IMR-90 (cell line): ENCODE data around the gene FBXW7. TPM values are rescaled to one million over a fixed set of nuclear protein-coding genes. Genes with fewer than 3 reads are reported as not detected.

ENCODE experiments used
- ATAC-seq: fragments of 200-7000 bp; cut with Tn5 transposase; 2 replicates; pipeline ENCODE4 v1.9.1; 2020; ENCODE audit warnings: low read depth, mild to moderate bottlenecking, moderate library complexity
- BruUV-seq: library from RNA; stranded (reverse); fragments of 400-500 nt; replicated peaks from 2 replicates; lab custom pipeline; 2021; lab: Mats Ljungman, UMichigan
- CTCF ChIA-PET: fragments of 300-600 bp; formaldehyde crosslinking; extraction: SDS; loops from one replicate; lab custom pipeline; 2021; ENCODE audit warnings: antibody characterized with exemption; lab: Yijun Ruan, JAX
- POLR2A ChIA-PET: fragments of 300-600 bp; sonication (Branson Sonifier 250); formaldehyde crosslinking; loops from one replicate; lab custom pipeline; 2022; ENCODE audit warnings: antibody characterized with exemption; ENCODE audit not compliant: unreplicated experiment; lab: Charles Lee
- DNase-seq: peaks from one replicate; pipeline ENCODE4 v3.0.0; 2013
- H2AFZ ChIP-seq: replicated peaks from 2 replicates; pipeline ENCODE3; 2013; ENCODE audit warnings: low read length, mild to moderate bottlenecking; ENCODE audit not compliant: poor library complexity
- H2AK5ac ChIP-seq: 2 replicates; pipeline ENCODE4 v1.6.1; 2013; ENCODE audit warnings: low read depth, low read length, inconsistent platforms
- H2AK9ac ChIP-seq: replicated peaks from 2 replicates; pipeline ENCODE3; 2013; ENCODE audit warnings: mild to moderate bottlenecking, low read depth, low read length, moderate library complexity; ENCODE audit not compliant: poor library complexity
- H2BK120ac ChIP-seq: 2 replicates; pipeline ENCODE4 v1.6.1; 2013; ENCODE audit warnings: low read depth, low read length, inconsistent platforms
- H2BK15ac ChIP-seq: 3 replicates; pipeline ENCODE4 v1.6.1; 2013; ENCODE audit warnings: low read depth, low read length, inconsistent platforms
- H2BK20ac ChIP-seq: 2 replicates; pipeline ENCODE4 v1.6.1; 2013; ENCODE audit warnings: low read depth, mild to moderate bottlenecking, inconsistent platforms, low read length, moderate library complexity
- H2BK5ac ChIP-seq: 2 replicates; pipeline ENCODE4 v1.6.1; 2013; ENCODE audit warnings: mild to moderate bottlenecking, low read depth, low read length, inconsistent platforms; ENCODE audit not compliant: poor library complexity, severe bottlenecking
- H3K14ac ChIP-seq: replicated peaks from 2 replicates; pipeline ENCODE4 v1.6.1; 2013; ENCODE audit warnings: low read depth, low read length, inconsistent platforms
- H3K18ac ChIP-seq: 2 replicates; pipeline ENCODE4 v1.6.1; 2013; ENCODE audit warnings: low read depth, low read length, control low read depth
- H3K23ac ChIP-seq: 2 replicates; pipeline ENCODE4 v1.6.1; 2013; ENCODE audit warnings: low read depth, low read length, inconsistent platforms
- H3K27ac ChIP-seq: 2 replicates; pipeline ENCODE4 v1.5.1; 2013; ENCODE audit warnings: mild to moderate bottlenecking, control low read depth, low read length; ENCODE audit not compliant: insufficient read depth
- H3K27me3 ChIP-seq: 2 replicates; pipeline ENCODE4 v1.6.1; 2013; ENCODE audit warnings: low read length; ENCODE audit not compliant: control insufficient read depth, insufficient read depth
- H3K36me3 ChIP-seq: 2 replicates; pipeline ENCODE4 v1.6.1; 2013; ENCODE audit warnings: low read length, mixed read lengths; ENCODE audit not compliant: control insufficient read depth, insufficient read depth
- H3K4ac ChIP-seq: 2 replicates; pipeline ENCODE4 v1.6.1; 2013; ENCODE audit warnings: low read depth, low read length, inconsistent platforms
- H3K4me1 ChIP-seq: 2 replicates; pipeline ENCODE4 v1.6.1; 2013; ENCODE audit warnings: low read length, mixed read lengths; ENCODE audit not compliant: control insufficient read depth, insufficient read depth
- H3K4me2 ChIP-seq: 2 replicates; pipeline ENCODE4 v1.6.1; 2013; ENCODE audit warnings: low read depth, mild to moderate bottlenecking, control low read depth, low read length, moderate library complexity
- H3K4me3 ChIP-seq: 2 replicates; pipeline ENCODE4 v1.5.1; 2013; ENCODE audit warnings: low read depth, mild to moderate bottlenecking, control low read depth, low read length, moderate library complexity; ENCODE audit not compliant: insufficient read depth
- H3K56ac ChIP-seq: 2 replicates; pipeline ENCODE4 v1.6.1; 2013; ENCODE audit warnings: low read length, inconsistent platforms; ENCODE audit not compliant: insufficient read depth; ENCODE audit errors: extremely low read depth
- H3K79me1 ChIP-seq, 2 experiments: 2 replicates each; pipeline ENCODE4 v1.6.1; 2013; ENCODE audit warnings: low read length in 2 of 2, inconsistent platforms in 1 of 2, low read depth in 1 of 2
- H3K9ac ChIP-seq: 2 replicates; pipeline ENCODE4 v1.6.1; 2013; ENCODE audit warnings: low read depth, low read length, control low read depth
- H3K9me1 ChIP-seq: 2 replicates; pipeline ENCODE4 v1.6.1; 2013; ENCODE audit warnings: low read length, inconsistent platforms; ENCODE audit not compliant: insufficient read depth
- H3K9me3 ChIP-seq: 2 replicates; pipeline ENCODE4 v1.6.1; 2013; ENCODE audit warnings: low read length; ENCODE audit not compliant: control insufficient read depth, insufficient read depth
- H4K20me1 ChIP-seq: 2 replicates; pipeline ENCODE4 v1.6.1; 2013; ENCODE audit warnings: low read length, inconsistent platforms; ENCODE audit not compliant: insufficient read depth
- H4K5ac ChIP-seq: 2 replicates; pipeline ENCODE4 v1.6.1; 2013; ENCODE audit warnings: mild to moderate bottlenecking, low read depth, low read length, control low read depth
- H4K8ac ChIP-seq, 2 experiments: 2 replicates each; pipeline ENCODE4 v1.6.1; 2013; ENCODE audit warnings: low read depth in 2 of 2, low read length in 2 of 2, control low read depth in 1 of 2, inconsistent platforms in 1 of 2
- H4K91ac ChIP-seq: 2 replicates; pipeline ENCODE4 v1.6.1; 2013; ENCODE audit warnings: low read depth, low read length, inconsistent platforms; ENCODE audit not compliant: insufficient read depth
- RAD21 ChIP-seq: IDR thresholded peaks from 2 replicates; pipeline ENCODE4 v1.6.1; 2012; ENCODE audit warnings: low read length, improper control_type of control experiment
- SMC3 ChIP-seq: fragments of 150-350 bp; IDR thresholded peaks from 2 replicates; pipeline ENCODE4 v1.6.1; 2016; ENCODE audit warnings: low read depth, mild to moderate bottlenecking, antibody characterized with exemption, low read length, moderate library complexity
- WGBS, 2 experiments: methylation state at CpG; one replicate each; pipeline versions ENCODE4 v1.1.5 to v1.1.7; 2013; ENCODE audit warnings: missing lambda C conversion rate in 2 of 2; ENCODE audit not compliant: insufficient read length in 1 of 2; ENCODE audit errors: extremely low coverage in 2 of 2; 5-methylcytosine and 5-hydroxymethylcytosine counted together
- dilution Hi-C: fragments of 300-500 bp; cut with HindIII; formaldehyde crosslinking; loops from one replicate; pipeline ENCODE4 v1.14.3; 2018; ENCODE audit warnings: low sequenced_read_pairs; ENCODE audit not compliant: unreplicated experiment
- in situ Hi-C: fragments of 300-500 bp; cut with MboI; formaldehyde crosslinking; loops from 3 replicates; pipeline ENCODE4 v1.14.3; 2019; ENCODE audit warnings: low sequenced_read_pairs, inconsistent platforms, mixed read lengths
- intact Hi-C: fragments of 100-400 bp; cut with micrococcal nuclease; formaldehyde crosslinking; loops from 2 replicates; pipeline ENCODE4 v1.10.0; 2022
- polyA plus RNA-seq, 3 experiments: library from polyadenylated mRNA; depleted of rRNA; stranded (reverse); fragments of >200 nt; gene quantifications; 2 replicates each; pipeline ENCODE4 v1.2.3, GENCODE V29; 2012; ENCODE audit warnings: low replicate concordance in 1 of 3
- total RNA-seq: library from RNA; depleted of rRNA; stranded (reverse); fragments of >200 nt; gene quantifications from 2 replicates; pipeline ENCODE4 v1.2.3, GENCODE V29; 2012

The FBXW7 gene
- total and polyA plus RNA-seq, 2 of the 4 experiments (the other 2 are of a cell fraction), result 7.2 to 27.4 TPM

GRCh38 chr4:152508386-152508785, 27.5 kb downstream of the FBXW7 start:
- Histone ChIP-seq H3K27ac (no peak overlapping the region), H3K9me3 (no peaks in the 10 kb centered on the region), H4K5ac (no peak overlapping the region), H2BK20ac (no peak overlapping the region), H2AK9ac (no peak overlapping the region), H3K23ac (no peak overlapping the region), H3K4me2 (no peak overlapping the region), H3K4ac (no peak overlapping the region), H3K36me3 (no peaks in the 10 kb centered on the region), H3K4me3 (no peak overlapping the region), H3K18ac (no peak overlapping the region), H3K27me3 (no peaks in the 10 kb centered on the region), H3K79me1 (peaks cover 18 to 41% of the 10 kb centered on the region in 2 experiments), H2BK120ac (no peak overlapping the region), H4K91ac (no peak overlapping the region), H4K8ac (no peak overlapping the region), H3K9ac (no peak overlapping the region), H3K56ac (no peak overlapping the region), H2BK15ac (no peak overlapping the region), H3K14ac (no peak overlapping the region), H2AK5ac (no peak overlapping the region), H4K20me1 (peaks cover 12% of the 10 kb centered on the region), H2BK5ac (no peak overlapping the region), H3K9me1 (peaks cover 4% of the 10 kb centered on the region; the same call in 1 of the 2 replicates), H2AFZ (no peak overlapping the region), H3K4me1 (peaks cover 3% of the 10 kb centered on the region; the same call in 1 of the 2 replicates)
- ChIA-PET POLR2A (no interaction called here), CTCF (no interaction called here)
- no TSS peak for BruUV-seq
- ATAC-seq (no peak), DNase-seq (no peak)
- in situ Hi-C loops (loop anchor here (10.0 kb wide), 1 partner anchor 226 kb away; no protein-coding TSS in a partner anchor), intact Hi-C loops (no loop called here), dilution Hi-C loops (no loop called here)
- 100% methylated on average over 1 of the region's 4 CpGs; no CpG with 5 or more reads in 1 of the 2 experiments for WGBS, 2 experiments
- no peak for TF ChIP-seq RAD21
- no peak for TF ChIP-seq SMC3
